Heart left ventricle (tissue), 16 donors: ENCODE results near the gene GRAMD4. TPM values are rescaled to one million over a fixed set of nuclear protein-coding genes. Genes with fewer than 3 reads are reported as not detected.

ENCODE experiments used
- ATAC-seq, 4 donors: fragments of 200-7000 bp; cut with Tn5 transposase; one replicate each; pipeline ENCODE4 v1.9.1; 2020 to 2022; ENCODE audit warnings: moderate library complexity in 4 of 4, mild to moderate bottlenecking in 3 of 4, moderate number of reproducible peaks in 1 of 4
- DNase-seq, 5 donors: peaks; one replicate each; pipeline ENCODE4 v3.0.0-alpha.2; 2020
- H3K27ac ChIP-seq, 12 donors: fragments of 200-600 bp; sonication (generic) in 4 of 12; one replicate each; pipeline versions ENCODE4 v1.5.0 to v1.8.0; 2016 to 2022; ENCODE audit warnings: mild to moderate bottlenecking in 2 of 12
- H3K27me3 ChIP-seq, 9 donors: fragments of 200-600 bp; sonication (generic) in 2 of 9; one replicate each; pipeline versions ENCODE4 v1.5.1 to v1.8.0; 2016 to 2022; ENCODE audit warnings: mild to moderate bottlenecking in 3 of 9
- H3K36me3 ChIP-seq, 9 donors: fragments of 200-600 bp; sonication (generic) in 2 of 9; one replicate each; pipeline versions ENCODE4 v1.5.0 to v1.8.0; 2018 to 2022; ENCODE audit warnings: mild to moderate bottlenecking in 2 of 9
- H3K4me1 ChIP-seq, 12 donors: fragments of 200-600 bp; sonication (generic) in 4 of 12; one replicate each; pipeline versions ENCODE4 v1.5.0 to v1.8.0; 2016 to 2022; ENCODE audit warnings: mild to moderate bottlenecking in 3 of 12
- H3K4me3 ChIP-seq, 12 donors: fragments of 200-600 bp; sonication (generic) in 4 of 12; one replicate each; pipeline versions ENCODE4 v1.5.0 to v1.8.0; 2017 to 2022; ENCODE audit warnings: mild to moderate bottlenecking in 9 of 12, moderate library complexity in 4 of 12
- H3K9me3 ChIP-seq, 12 donors: fragments of 200-600 bp; sonication (generic) in 4 of 12; one replicate each; pipeline versions ENCODE4 v1.5.0 to v1.8.0; 2016 to 2022; ENCODE audit warnings: mild to moderate bottlenecking in 1 of 12
- CTCF ChIP-seq, 12 donors: fragments of 200-600 bp; sonication (generic) in 4 of 12; IDR thresholded peaks; one replicate each; pipeline versions ENCODE4 v1.5.0 to v1.8.0; 2018 to 2022; ENCODE audit warnings: antibody characterized with exemption in 12 of 12, mild to moderate bottlenecking in 5 of 12
- POLR2A ChIP-seq, 2 donors: fragments of 450-650 bp; IDR thresholded peaks; one replicate each; pipeline ENCODE4 v1.6.1; 2017; ENCODE audit warnings: antibody characterized with exemption in 2 of 2, mild to moderate bottlenecking in 2 of 2, moderate library complexity in 2 of 2
- WGBS, 4 donors: extraction: QIAGEN DNeasy Blood & Tissue Kit in 2 of 4; methylation state at CpG; one replicate each; pipeline versions ENCODE4 v1.1.5 to v1.1.7; 2013 to 2018; 5-methylcytosine and 5-hydroxymethylcytosine counted together
- intact Hi-C, 10 donors: fragments of 100-400 bp; cut with DNase I; formaldehyde crosslinking; loops; one replicate each; pipeline versions ENCODE4 v1.11.1 to v1.14.2; 2022
- polyA plus RNA-seq, 2 donors: library from polyadenylated mRNA; stranded (reverse); fragments of 200-250 nt; gene quantifications; one replicate each; pipeline ENCODE4 v1.2.3, GENCODE V29; 2013
- total RNA-seq, 9 donors: library from RNA; depleted of rRNA in 2 of 9; stranded (reverse); fragments of >200 nt in 2 of 9; fragmentation: NEBNext Ultra II Directional in 3 of 9; extraction: Animal tissue kit (Norgen Biotek cat#: 25700) in 3 of 9; gene quantifications; one replicate each; pipeline versions ENCODE4 v1.1.0 to v1.2.4, GENCODE V29; 2016 to 2023
- donor health status: ischemic (EF 13 %, LVEDD 7.1; RV severe dilation, severe dysfunction).
- donor health status: healthy with polysubstance abuse.
- donor health status: DM: no; HTN: yes; CAD: no.
- donor health status: DM: no; HTN: no; CAD: no.
- donor health status: ischemic (EF 25% LVEDD 6.9; RV normal size, moderate dysfunction).
- donor health status: ischemic (EF 25% LVEDD 5.7; RV mildly dilated, moderate dysfunction).
- donor health status: healthy.
- donor health status: DM: yes; HTN: yes; CAD: no.
- donor health status: ischemic (EF 35%, LVEDD 5.7; RV mildly dilated, moderate dysfunction).
- donor health status: nonischemic (EF 11% LVEDD 7.7; RV severe dilation, severe dysfunction).
- donor health status: DM: yes; HTN: yes; CAD: no.
- donor health status: PGD.
- donor health status: ischemic (EF 29% LVEDD 5.4; RV normal size, mild dysfunction).
- donor health status: nonischemic (EF 23%, LVEDD 6.1; RV moderate dilation, normal function).

The GRAMD4 gene
- total and polyA plus RNA-seq, 11 donors = 22.4 to 122 (median 63.1) TPM

DNA sequence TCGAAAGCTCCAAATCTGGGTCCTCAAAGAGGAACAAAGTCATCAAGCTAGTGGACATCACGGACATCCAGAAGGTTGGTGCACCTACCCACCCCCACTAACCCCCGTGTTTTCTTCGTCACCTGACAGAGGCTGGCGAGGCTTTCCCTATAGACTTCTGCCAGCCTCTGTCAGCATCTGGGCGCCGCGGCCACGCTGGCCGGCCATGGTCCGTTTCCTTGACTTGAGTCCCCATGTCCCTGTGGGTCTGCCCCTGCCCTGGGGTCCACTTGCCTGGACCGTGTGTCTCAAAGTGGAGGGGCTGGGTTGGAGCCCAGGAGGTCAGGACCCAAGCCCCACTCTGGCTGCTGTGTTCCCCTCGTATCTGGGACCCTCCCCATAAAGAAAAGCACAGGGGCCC is 55.3 kb downstream of the GRAMD4 start:
- TF ChIP-seq POLR2A (IDR thresholded peaks at IDR 0.05) (no peak), CTCF (IDR thresholded peaks at IDR 0.05) (no peak)
- intact Hi-C loops = loop anchor here in 3 of 10 donors (5.0 kb wide), 3 partner anchors 98 to 313 kb away; no protein-coding TSS in a partner anchor

GRCh38 chr22:46675938-46676337 is 55.8 kb downstream of the GRAMD4 start:
- peak overlapping the region in 7 of 12 donors; percentile 32 to 81 (median 64) for H3K27ac ChIP-seq
- H3K4me1 ChIP-seq = peaks cover 0 to 49% (median 16%) of the 10 kb centered on the region in 12 donors
- intact Hi-C loops = loop anchor here in 3 of 10 donors (5.0 kb wide), 3 partner anchors 99 to 314 kb away; no protein-coding TSS in a partner anchor
- no peak for ATAC-seq
- no peak overlapping the region for H3K4me3 ChIP-seq
- H3K9me3 ChIP-seq = no peaks in the 10 kb centered on the region
- H3K27me3 ChIP-seq = no peaks in the 10 kb centered on the region
- DNase-seq = no peak
- H3K36me3 ChIP-seq = peaks cover 0 to 60% (median 35%) of the 10 kb centered on the region in 9 donors
- no peak for TF ChIP-seq POLR2A (IDR thresholded peaks at IDR 0.05)
- no peak for TF ChIP-seq CTCF (IDR thresholded peaks at IDR 0.05)
- WGBS, 4 donors = 66 to 85% (median 80%) methylated on average over 8 to 16 of the region's 16 CpGs

More for the DNA sequence above, 55.3 kb downstream of the GRAMD4 start:
- DNase-seq (no peak), ATAC-seq (no peak)
- Histone ChIP-seq H3K36me3 (peaks cover 0 to 65% (median 38%) of the 10 kb centered on the region in 9 donors), H3K27me3 (no peaks in the 10 kb centered on the region), H3K27ac (peak overlapping the region in 6 of 12 donors; percentile 15 to 86 (median 72)), H3K4me3 (peak overlapping the region in 4 of 12 donors; percentile 39 to 61 (median 46)), H3K4me1 (peaks cover 0 to 54% (median 18%) of the 10 kb centered on the region in 12 donors), H3K9me3 (no peaks in the 10 kb centered on the region)
- 91 to 94% (median 93%) methylated on average over 13 of the region's 13 CpGs for WGBS, 4 donors

DNA sequence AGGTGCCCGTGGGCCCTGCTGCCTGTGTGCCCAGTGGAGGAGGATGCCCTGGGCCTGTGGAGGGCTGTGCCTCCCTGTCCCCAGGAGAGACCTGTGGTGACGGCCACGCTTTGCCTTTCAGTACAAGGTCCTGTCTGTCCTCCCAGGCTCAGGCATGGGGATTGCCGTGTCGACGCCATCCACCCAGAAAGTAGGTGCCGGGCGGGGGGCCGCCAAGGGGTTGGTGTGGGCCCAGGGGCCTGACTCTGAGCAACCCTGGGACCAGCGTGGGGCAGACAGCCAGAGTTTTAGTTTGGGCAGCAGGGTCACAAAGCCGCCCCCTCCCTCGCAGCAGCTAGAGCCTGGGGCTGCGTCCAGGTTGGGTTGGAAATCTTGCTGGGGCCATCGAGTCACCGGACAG is 56.3 kb downstream of the GRAMD4 start:
- Histone ChIP-seq H3K27ac (peak overlapping the region in 9 of 12 donors; percentile 11 to 74 (median 50)), H3K4me3 (no peak overlapping the region), H3K4me1 (peaks cover 0 to 45% (median 15%) of the 10 kb centered on the region in 12 donors), H3K36me3 (peaks cover 0 to 59% (median 35%) of the 10 kb centered on the region in 9 donors), H3K27me3 (no peaks in the 10 kb centered on the region), H3K9me3 (no peaks in the 10 kb centered on the region)
- no peak for DNase-seq
- intact Hi-C loops = loop anchor here in 3 of 10 donors (5.0 kb wide), 3 partner anchors 99 to 314 kb away; no protein-coding TSS in a partner anchor
- WGBS, 4 donors = 86 to 95% (median 91%) methylated on average over 6 to 15 of the region's 15 CpGs
- no peak for TF ChIP-seq POLR2A (IDR thresholded peaks at IDR 0.05)
- TF ChIP-seq CTCF (IDR thresholded peaks at IDR 0.05) = no peak
- peak in 2 of 4 donors; percentile 1 to 3 for ATAC-seq

DNA sequence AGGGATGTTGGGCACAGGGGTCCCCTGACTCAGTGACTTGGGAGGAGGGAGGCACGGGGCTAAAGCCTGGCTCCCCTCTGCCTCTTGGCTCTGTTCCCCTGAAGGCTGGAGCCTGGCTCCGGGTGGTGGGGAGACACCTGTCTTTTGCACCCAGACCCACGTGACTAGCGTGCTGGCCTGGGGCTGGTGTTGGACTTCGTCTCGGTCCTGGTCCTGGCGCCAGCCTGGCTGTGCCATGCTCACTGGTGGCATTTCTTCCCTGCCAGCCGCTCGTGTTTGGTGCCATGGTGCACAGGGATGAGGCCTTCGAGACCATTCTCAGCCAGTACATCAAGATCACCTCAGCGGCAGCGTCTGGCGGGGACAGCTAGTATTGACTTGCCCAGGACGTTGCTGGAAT is 56.7 kb downstream of the GRAMD4 start:
- Histone ChIP-seq H3K36me3 (peaks cover 0 to 61% (median 35%) of the 10 kb centered on the region in 9 donors), H3K4me3 (no peak overlapping the region), H3K27ac (peak overlapping the region in 8 of 12 donors; percentile 11 to 74 (median 52)), H3K9me3 (no peaks in the 10 kb centered on the region), H3K4me1 (peaks cover 0 to 45% (median 13%) of the 10 kb centered on the region in 12 donors), H3K27me3 (no peaks in the 10 kb centered on the region)
- intact Hi-C loops = loop anchor here in 3 of 10 donors (5.0 kb wide), 3 partner anchors 100 to 315 kb away; no protein-coding TSS in a partner anchor
- peak; percentile 3 to 38 (median 11) for ATAC-seq
- WGBS, 4 donors = 67 to 80% (median 73%) methylated on average over 14 of the region's 14 CpGs
- peak in 2 of 5 donors; percentile 57 to 73 for DNase-seq
- TF ChIP-seq CTCF (IDR thresholded peaks at IDR 0.05) = no peak
- TF ChIP-seq POLR2A (IDR thresholded peaks at IDR 0.05) = no peak
